Measurements from ENCODE around the gene MCCD1.

MCCD1 gene

DNA sequence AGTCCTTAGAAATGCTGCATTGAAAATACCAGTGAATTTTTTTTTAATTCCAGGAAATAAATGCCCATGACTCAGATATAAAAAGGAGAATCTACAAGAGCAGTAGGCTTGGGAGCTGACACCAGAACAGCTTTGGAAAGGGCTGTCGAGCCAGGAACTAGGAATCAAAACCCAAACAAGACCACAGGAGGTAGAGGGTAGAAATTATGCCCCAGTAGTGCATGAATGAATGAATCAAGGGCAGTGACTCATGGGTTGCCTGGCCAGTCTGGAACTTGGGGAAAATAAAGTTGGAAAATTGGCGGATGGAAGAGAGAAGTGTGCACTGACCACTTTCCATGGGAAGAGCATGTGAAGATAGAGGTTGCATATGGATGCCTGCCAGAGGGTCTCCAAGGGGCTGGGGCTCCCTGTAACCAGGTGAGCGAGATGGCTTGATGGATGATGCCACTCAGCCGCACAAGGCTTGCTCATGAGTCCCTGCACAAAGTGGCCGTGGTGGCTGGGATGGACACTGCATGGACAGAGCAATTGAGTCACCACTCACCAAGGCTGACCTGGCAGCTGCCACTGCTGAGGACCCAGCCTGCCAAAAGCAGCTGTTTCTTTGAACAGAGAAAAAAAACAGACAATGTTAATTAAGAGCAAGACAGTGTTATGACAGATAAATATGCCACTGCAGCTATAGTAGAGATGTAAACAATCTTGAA, 15.2 kb upstream of the MCCD1 start:
- DNase-seq: no peak

- no peak for DNase-seq
Measured at GRCh38 chr6:31521835-31522234, 6.9 kb upstream of the MCCD1 start.

DNA sequence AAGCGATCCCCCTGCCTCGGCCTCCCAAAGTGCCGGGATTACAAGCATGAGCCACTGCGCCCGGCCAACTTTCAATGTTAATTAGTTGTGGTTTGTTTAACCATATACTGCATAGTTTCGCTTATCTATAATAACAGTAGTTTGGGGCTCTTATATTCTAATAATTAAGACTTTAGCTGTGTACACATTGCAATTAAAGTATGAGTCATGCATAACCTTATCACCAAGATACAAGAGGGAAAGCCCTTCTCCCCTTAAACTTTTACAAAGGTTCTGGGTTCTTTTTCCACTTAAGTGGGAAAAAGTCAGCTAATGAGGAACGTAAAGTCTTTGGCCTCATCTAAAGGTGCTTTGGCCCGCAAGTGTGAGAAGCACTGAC, 3.2 kb upstream of the MCCD1 start:
- DNase-seq: no peak

- DNase-seq: no peak
Measured at GRCh38 chr6:31525932-31526591, 2.7 kb upstream of the MCCD1 start.

GRCh38 chr6:31528307-31528777, 420 bp upstream of the MCCD1 start:
- DNase-seq: no peak

DNA sequence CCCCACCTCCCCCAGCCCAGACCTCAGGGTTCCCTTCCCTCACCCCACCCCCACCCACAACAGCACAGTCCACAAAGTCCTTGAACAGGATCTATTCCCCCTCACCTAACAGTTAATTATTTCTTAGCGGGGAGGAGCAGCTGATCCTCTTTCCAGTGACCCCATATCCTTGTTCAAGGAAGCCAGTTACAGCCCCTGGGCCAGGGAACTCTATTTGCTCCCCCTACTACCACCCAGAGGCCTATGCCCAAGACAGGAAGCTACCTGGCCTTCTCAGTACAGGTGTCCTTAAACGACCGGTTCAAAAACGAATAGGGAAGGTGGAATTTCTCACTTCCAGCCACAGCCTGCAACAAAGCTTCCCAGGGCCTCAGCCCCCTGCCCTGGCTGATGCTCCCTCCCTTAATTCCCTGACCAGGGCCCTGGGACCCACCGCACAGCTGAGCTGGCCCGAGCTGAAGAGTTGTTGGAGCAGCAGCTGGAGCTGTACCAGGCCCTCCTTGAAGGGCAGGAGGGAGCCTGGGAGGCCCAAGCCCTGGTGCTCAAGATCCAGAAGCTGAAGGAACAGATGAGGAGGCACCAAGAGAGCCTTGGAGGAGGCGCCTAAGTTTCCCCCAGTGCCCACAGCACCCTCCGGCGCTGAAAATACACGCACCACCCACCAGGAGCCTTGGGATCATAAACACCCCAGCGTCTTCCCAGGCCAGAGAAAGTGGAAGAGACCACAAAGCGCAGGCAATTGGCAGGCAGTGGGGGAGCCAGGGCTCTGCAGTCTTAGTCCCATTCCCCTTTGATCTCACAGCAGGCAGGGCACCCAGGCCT, 778 bp downstream of the MCCD1 start:
- no peak for DNase-seq

- no peak for DNase-seq
Measured at GRCh38 chr6:31530659-31531058, 1.9 kb downstream of the MCCD1 start.

DNA sequence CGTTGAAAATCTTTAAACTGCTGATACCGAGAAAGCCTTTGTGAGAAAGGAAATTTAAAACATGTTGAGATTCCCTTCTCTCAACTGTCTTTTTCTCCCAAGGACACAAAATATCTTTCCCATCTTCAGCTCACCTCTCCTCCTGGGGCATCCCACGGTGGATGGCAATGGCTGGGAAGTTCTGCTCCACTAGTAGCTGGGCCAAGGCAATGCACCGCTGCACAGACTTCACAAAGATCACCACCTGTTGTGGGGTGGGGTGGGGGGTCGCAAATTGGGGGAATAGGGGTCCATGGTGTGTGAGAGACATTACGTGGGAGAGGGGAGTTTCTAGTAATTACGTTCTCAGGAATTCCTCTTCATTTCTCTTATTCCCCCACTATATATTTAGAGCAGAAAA, 2.4 kb downstream of the MCCD1 start:
- DNase-seq: no peak

- DNase-seq: no peak
Measured at GRCh38 chr6:31531771-31532643, 3.2 kb downstream of the MCCD1 start.

GRCh38 chr6:31532644-31533454, 4.1 kb downstream of the MCCD1 start:
- DNase-seq: no peak

DNA sequence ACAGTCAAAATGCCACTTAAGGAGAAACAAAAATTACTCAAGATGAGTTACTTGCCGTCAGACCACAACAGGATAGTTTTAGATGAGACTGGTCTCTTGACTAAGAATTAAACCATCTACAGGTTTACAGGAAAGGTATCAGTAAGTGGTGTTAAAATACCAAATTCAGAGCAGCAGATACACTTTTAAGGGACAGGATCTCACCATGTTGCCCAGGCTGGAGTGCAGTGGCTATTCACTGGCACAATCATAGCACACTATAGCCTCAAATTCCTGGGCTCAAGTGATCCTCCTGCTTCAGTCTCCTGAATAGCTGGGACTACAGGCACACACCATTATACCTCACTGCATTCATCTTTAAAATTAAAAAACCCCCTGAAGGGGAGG, 4.7 kb downstream of the MCCD1 start:
- no peak for DNase-seq

DNA sequence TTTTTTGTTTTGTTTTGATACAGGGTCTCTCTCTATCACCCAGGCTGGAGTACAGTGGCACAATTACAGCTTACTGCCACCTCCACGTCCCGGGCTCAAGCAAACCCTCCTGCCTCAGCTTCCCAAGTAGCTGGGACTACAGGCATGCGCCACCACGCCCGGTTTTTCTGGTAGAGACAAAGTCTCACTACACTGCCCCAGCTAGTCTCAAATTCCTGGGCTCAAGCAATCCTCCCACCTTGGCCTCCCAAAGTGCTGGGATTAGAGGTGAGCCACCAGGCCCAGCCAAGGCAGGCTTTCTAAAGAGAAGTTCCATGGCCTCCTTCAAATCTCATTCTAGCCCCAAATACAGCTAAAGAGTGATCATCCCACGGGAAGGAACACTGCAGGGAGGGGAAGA, 5.2 kb downstream of the MCCD1 start:
- DNase-seq: no peak

GRCh38 chr6:31534521-31535040, 5.8 kb downstream of the MCCD1 start:
- no peak for DNase-seq

- no peak for DNase-seq
Measured at GRCh38 chr6:31535538-31536324, 7.0 kb downstream of the MCCD1 start.

- DNase-seq: no peak
Measured at GRCh38 chr6:31538805-31539400, 10.1 kb downstream of the MCCD1 start.

DNA sequence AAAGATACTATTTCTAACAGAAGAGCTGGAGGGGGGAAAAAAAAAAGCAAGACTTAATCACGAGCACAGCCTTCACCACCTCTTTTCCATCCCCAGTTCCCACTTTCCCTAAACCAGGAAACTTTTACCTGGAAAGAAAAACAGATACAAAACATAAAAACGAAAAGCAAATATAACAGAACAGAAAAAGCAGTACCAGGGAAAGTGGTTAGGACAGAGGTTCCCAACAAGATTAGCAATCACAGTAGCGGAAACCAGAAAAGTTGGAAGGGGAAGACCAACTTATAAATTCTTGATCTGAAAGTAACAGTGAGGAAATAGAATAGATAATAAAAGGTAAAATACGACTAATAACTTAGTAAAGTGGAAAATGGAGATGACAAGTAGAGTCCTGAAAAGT, 11.9 kb downstream of the MCCD1 start:
- DNase-seq: no peak

- no peak for DNase-seq
Measured at GRCh38 chr6:31541059-31541657, 12.4 kb downstream of the MCCD1 start.

GRCh38 chr6:31541658-31542521, 13.1 kb downstream of the MCCD1 start, which contains the start of gene DDX39B:
TSS of gene DDX39B (minus strand) at chr6:31542003. CDS start at chr6:31540532, 1,471 bp downstream.
- DNase-seq: peak; percentile 77

GRCh38 chr6:31543639-31544038, 14.9 kb downstream of the MCCD1 start:
- DNase-seq: no peak
